ENCODE results near the gene FOXD2.

Gene FOXD2

GRCh38 chr1:47442202-47442601 lies 4.4 kb downstream of the FOXD2 start:
- H3K9ac ChIP-seq (ENCODE audit: low read length), result no peak overlapping the region
- H3K4me3 ChIP-seq (ENCODE audit: low read length), result no peak overlapping the region
- H3K4me1 ChIP-seq (ENCODE audit: control insufficient read depth, low read depth, low read length), result peaks cover 30% of the 10 kb centered on the region
- no peak overlapping the region for H3K27ac ChIP-seq (ENCODE audit: low read length)
- peaks cover 98% of the 10 kb centered on the region for H3K27me3 ChIP-seq (ENCODE audit: control insufficient read depth, insufficient read depth, low read length)
- H3K9me3 ChIP-seq (ENCODE audit: control insufficient read depth, low read depth, low read length), result no peaks in the 10 kb centered on the region
- H3K36me3 ChIP-seq (ENCODE audit: control insufficient read depth, low read depth, low read length), result no peaks in the 10 kb centered on the region

GRCh38 chr1:47442842-47443529 lies 5.1 kb downstream of the FOXD2 start:
- Histone ChIP-seq H3K9ac (ENCODE audit: low read length) (no peak overlapping the region), H3K27ac (ENCODE audit: low read length) (no peak overlapping the region), H3K4me3 (ENCODE audit: low read length) (peak overlapping the region; percentile 44), H3K36me3 (ENCODE audit: control insufficient read depth, low read depth, low read length) (no peaks in the 10 kb centered on the region), H3K9me3 (ENCODE audit: control insufficient read depth, low read depth, low read length) (no peaks in the 10 kb centered on the region), H3K27me3 (ENCODE audit: control insufficient read depth, insufficient read depth, low read length) (peaks cover 99% of the 10 kb centered on the region), H3K4me1 (ENCODE audit: control insufficient read depth, low read depth, low read length) (peaks cover 30% of the 10 kb centered on the region)

- Histone ChIP-seq H3K27me3 (ENCODE audit: control insufficient read depth, insufficient read depth, low read length) (peaks cover 100% of the 10 kb centered on the region), H3K4me3 (ENCODE audit: low read length) (peak overlapping the region; percentile 44), H3K36me3 (ENCODE audit: control insufficient read depth, low read depth, low read length) (no peaks in the 10 kb centered on the region), H3K4me1 (ENCODE audit: control insufficient read depth, low read depth, low read length) (peaks cover 30% of the 10 kb centered on the region), H3K27ac (ENCODE audit: low read length) (no peak overlapping the region), H3K9ac (ENCODE audit: low read length) (no peak overlapping the region), H3K9me3 (ENCODE audit: control insufficient read depth, low read depth, low read length) (no peaks in the 10 kb centered on the region)
These were observed 5.9 kb downstream of the FOXD2 start for GRCh38 chr1:47443530-47444296.

GRCh38 chr1:47444297-47444561 lies 6.4 kb downstream of the FOXD2 start:
- no peak overlapping the region for H3K27ac ChIP-seq (ENCODE audit: low read length)
- H3K9me3 ChIP-seq (ENCODE audit: control insufficient read depth, low read depth, low read length), result no peaks in the 10 kb centered on the region
- H3K4me1 ChIP-seq (ENCODE audit: control insufficient read depth, low read depth, low read length), result peaks cover 30% of the 10 kb centered on the region
- peak overlapping the region; percentile 37 for H3K4me3 ChIP-seq (ENCODE audit: low read length)
- no peaks in the 10 kb centered on the region for H3K36me3 ChIP-seq (ENCODE audit: control insufficient read depth, low read depth, low read length)
- no peak overlapping the region for H3K9ac ChIP-seq (ENCODE audit: low read length)
- H3K27me3 ChIP-seq (ENCODE audit: control insufficient read depth, insufficient read depth, low read length), result peaks cover 100% of the 10 kb centered on the region

- no peak overlapping the region for H3K9ac ChIP-seq (ENCODE audit: low read length)
- H3K27ac ChIP-seq (ENCODE audit: low read length), result no peak overlapping the region
- peaks cover 100% of the 10 kb centered on the region for H3K27me3 ChIP-seq (ENCODE audit: control insufficient read depth, insufficient read depth, low read length)
- no peaks in the 10 kb centered on the region for H3K9me3 ChIP-seq (ENCODE audit: control insufficient read depth, low read depth, low read length)
- peaks cover 30% of the 10 kb centered on the region for H3K4me1 ChIP-seq (ENCODE audit: control insufficient read depth, low read depth, low read length)
- no peaks in the 10 kb centered on the region for H3K36me3 ChIP-seq (ENCODE audit: control insufficient read depth, low read depth, low read length)
- H3K4me3 ChIP-seq (ENCODE audit: low read length), result peak overlapping the region; percentile 37
These were observed 7.0 kb downstream of the FOXD2 start for GRCh38 chr1:47444562-47445465.

GRCh38 chr1:47445823-47446550 lies 8.1 kb downstream of the FOXD2 start:
- Histone ChIP-seq H3K27ac (ENCODE audit: low read length) (no peak overlapping the region), H3K9ac (ENCODE audit: low read length) (no peak overlapping the region), H3K27me3 (ENCODE audit: control insufficient read depth, insufficient read depth, low read length) (peaks cover 100% of the 10 kb centered on the region), H3K4me3 (ENCODE audit: low read length) (no peak overlapping the region), H3K36me3 (ENCODE audit: control insufficient read depth, low read depth, low read length) (no peaks in the 10 kb centered on the region), H3K4me1 (ENCODE audit: control insufficient read depth, low read depth, low read length) (peaks cover 34% of the 10 kb centered on the region), H3K9me3 (ENCODE audit: control insufficient read depth, low read depth, low read length) (no peaks in the 10 kb centered on the region)

GRCh38 chr1:47448462-47449222 lies 10.8 kb downstream of the FOXD2 start:
- Histone ChIP-seq H3K36me3 (ENCODE audit: control insufficient read depth, low read depth, low read length) (no peaks in the 10 kb centered on the region), H3K27ac (ENCODE audit: low read length) (no peak overlapping the region), H3K4me1 (ENCODE audit: control insufficient read depth, low read depth, low read length) (peaks cover 36% of the 10 kb centered on the region), H3K9ac (ENCODE audit: low read length) (no peak overlapping the region), H3K9me3 (ENCODE audit: control insufficient read depth, low read depth, low read length) (no peaks in the 10 kb centered on the region), H3K4me3 (ENCODE audit: low read length) (no peak overlapping the region), H3K27me3 (ENCODE audit: control insufficient read depth, insufficient read depth, low read length) (peaks cover 94% of the 10 kb centered on the region)

GRCh38 chr1:47449822-47450552 lies 12.1 kb downstream of the FOXD2 start:
- Histone ChIP-seq H3K9me3 (ENCODE audit: control insufficient read depth, low read depth, low read length) (no peaks in the 10 kb centered on the region), H3K4me1 (ENCODE audit: control insufficient read depth, low read depth, low read length) (peaks cover 26% of the 10 kb centered on the region), H3K4me3 (ENCODE audit: low read length) (no peak overlapping the region), H3K27ac (ENCODE audit: low read length) (no peak overlapping the region), H3K27me3 (ENCODE audit: control insufficient read depth, insufficient read depth, low read length) (peaks cover 82% of the 10 kb centered on the region), H3K9ac (ENCODE audit: low read length) (no peak overlapping the region), H3K36me3 (ENCODE audit: control insufficient read depth, low read depth, low read length) (no peaks in the 10 kb centered on the region)

- Histone ChIP-seq H3K27ac (ENCODE audit: low read length) (no peak overlapping the region), H3K4me1 (ENCODE audit: control insufficient read depth, low read depth, low read length) (peaks cover 20% of the 10 kb centered on the region), H3K27me3 (ENCODE audit: control insufficient read depth, insufficient read depth, low read length) (peaks cover 78% of the 10 kb centered on the region), H3K9me3 (ENCODE audit: control insufficient read depth, low read depth, low read length) (no peaks in the 10 kb centered on the region), H3K9ac (ENCODE audit: low read length) (no peak overlapping the region), H3K4me3 (ENCODE audit: low read length) (no peak overlapping the region), H3K36me3 (ENCODE audit: control insufficient read depth, low read depth, low read length) (no peaks in the 10 kb centered on the region)
These were observed 12.8 kb downstream of the FOXD2 start for GRCh38 chr1:47450606-47451005.

GRCh38 chr1:47452426-47452825 lies 14.6 kb downstream of the FOXD2 start:
- peaks cover 12% of the 10 kb centered on the region for H3K4me1 ChIP-seq (ENCODE audit: control insufficient read depth, low read depth, low read length)
- no peaks in the 10 kb centered on the region for H3K36me3 ChIP-seq (ENCODE audit: control insufficient read depth, low read depth, low read length)
- H3K9me3 ChIP-seq (ENCODE audit: control insufficient read depth, low read depth, low read length), result no peaks in the 10 kb centered on the region
- peaks cover 59% of the 10 kb centered on the region for H3K27me3 ChIP-seq (ENCODE audit: control insufficient read depth, insufficient read depth, low read length)
- no peak overlapping the region for H3K4me3 ChIP-seq (ENCODE audit: low read length)
- no peak overlapping the region for H3K27ac ChIP-seq (ENCODE audit: low read length)
- no peak overlapping the region for H3K9ac ChIP-seq (ENCODE audit: low read length)

All from iPS-18a (cell line).